IMR-90 (cell line): ENCODE data around the gene RXYLT1. TPM values are rescaled to one million over a fixed set of nuclear protein-coding genes. Genes with fewer than 3 reads are reported as not detected.
"Not testable (repeated sequence)": the region's sequence is repeated elsewhere in the genome, so short reads cannot be mapped to it uniquely, and the experiment has no call there.

Experiments used
- ATAC-seq: fragments of 200-7000 bp; cut with Tn5 transposase; 2 replicates; pipeline ENCODE4 v1.9.1; 2020; ENCODE audit warnings: low read depth, mild to moderate bottlenecking, moderate library complexity
- BruUV-seq: library from RNA; stranded (reverse); fragments of 400-500 nt; replicated peaks from 2 replicates; lab custom pipeline; 2021; lab: Mats Ljungman, UMichigan
- CTCF ChIA-PET: fragments of 300-600 bp; formaldehyde crosslinking; extraction: SDS; loops from one replicate; lab custom pipeline; 2021; ENCODE audit warnings: antibody characterized with exemption; lab: Yijun Ruan, JAX
- POLR2A ChIA-PET: fragments of 300-600 bp; sonication (Branson Sonifier 250); formaldehyde crosslinking; loops from one replicate; lab custom pipeline; 2022; ENCODE audit warnings: antibody characterized with exemption; ENCODE audit not compliant: unreplicated experiment; lab: Charles Lee
- DNase-seq: peaks from one replicate; pipeline ENCODE4 v3.0.0; 2013
- H2AFZ ChIP-seq: replicated peaks from 2 replicates; pipeline ENCODE3; 2013; ENCODE audit warnings: low read length, mild to moderate bottlenecking; ENCODE audit not compliant: poor library complexity
- H2AK5ac ChIP-seq: 2 replicates; pipeline ENCODE4 v1.6.1; 2013; ENCODE audit warnings: low read depth, low read length, inconsistent platforms
- H2AK9ac ChIP-seq: replicated peaks from 2 replicates; pipeline ENCODE3; 2013; ENCODE audit warnings: mild to moderate bottlenecking, low read depth, low read length, moderate library complexity; ENCODE audit not compliant: poor library complexity
- H2BK120ac ChIP-seq: 2 replicates; pipeline ENCODE4 v1.6.1; 2013; ENCODE audit warnings: low read depth, low read length, inconsistent platforms
- H2BK15ac ChIP-seq: 3 replicates; pipeline ENCODE4 v1.6.1; 2013; ENCODE audit warnings: low read depth, low read length, inconsistent platforms
- H2BK20ac ChIP-seq: 2 replicates; pipeline ENCODE4 v1.6.1; 2013; ENCODE audit warnings: low read depth, mild to moderate bottlenecking, inconsistent platforms, low read length, moderate library complexity
- H2BK5ac ChIP-seq: 2 replicates; pipeline ENCODE4 v1.6.1; 2013; ENCODE audit warnings: mild to moderate bottlenecking, low read depth, low read length, inconsistent platforms; ENCODE audit not compliant: poor library complexity, severe bottlenecking
- H3K14ac ChIP-seq: replicated peaks from 2 replicates; pipeline ENCODE4 v1.6.1; 2013; ENCODE audit warnings: low read depth, low read length, inconsistent platforms
- H3K18ac ChIP-seq: 2 replicates; pipeline ENCODE4 v1.6.1; 2013; ENCODE audit warnings: low read depth, low read length, control low read depth
- H3K23ac ChIP-seq: 2 replicates; pipeline ENCODE4 v1.6.1; 2013; ENCODE audit warnings: low read depth, low read length, inconsistent platforms
- H3K27ac ChIP-seq: 2 replicates; pipeline ENCODE4 v1.5.1; 2013; ENCODE audit warnings: mild to moderate bottlenecking, control low read depth, low read length; ENCODE audit not compliant: insufficient read depth
- H3K27me3 ChIP-seq: 2 replicates; pipeline ENCODE4 v1.6.1; 2013; ENCODE audit warnings: low read length; ENCODE audit not compliant: control insufficient read depth, insufficient read depth
- H3K36me3 ChIP-seq: 2 replicates; pipeline ENCODE4 v1.6.1; 2013; ENCODE audit warnings: low read length, mixed read lengths; ENCODE audit not compliant: control insufficient read depth, insufficient read depth
- H3K4ac ChIP-seq: 2 replicates; pipeline ENCODE4 v1.6.1; 2013; ENCODE audit warnings: low read depth, low read length, inconsistent platforms
- H3K4me1 ChIP-seq: 2 replicates; pipeline ENCODE4 v1.6.1; 2013; ENCODE audit warnings: low read length, mixed read lengths; ENCODE audit not compliant: control insufficient read depth, insufficient read depth
- H3K4me2 ChIP-seq: 2 replicates; pipeline ENCODE4 v1.6.1; 2013; ENCODE audit warnings: low read depth, mild to moderate bottlenecking, control low read depth, low read length, moderate library complexity
- H3K4me3 ChIP-seq: 2 replicates; pipeline ENCODE4 v1.5.1; 2013; ENCODE audit warnings: low read depth, mild to moderate bottlenecking, control low read depth, low read length, moderate library complexity; ENCODE audit not compliant: insufficient read depth
- H3K56ac ChIP-seq: 2 replicates; pipeline ENCODE4 v1.6.1; 2013; ENCODE audit warnings: low read length, inconsistent platforms; ENCODE audit not compliant: insufficient read depth; ENCODE audit errors: extremely low read depth
- H3K79me1 ChIP-seq, 2 experiments: 2 replicates each; pipeline ENCODE4 v1.6.1; 2013; ENCODE audit warnings: low read length in 2 of 2, inconsistent platforms in 1 of 2, low read depth in 1 of 2
- H3K9ac ChIP-seq: 2 replicates; pipeline ENCODE4 v1.6.1; 2013; ENCODE audit warnings: low read depth, low read length, control low read depth
- H3K9me1 ChIP-seq: 2 replicates; pipeline ENCODE4 v1.6.1; 2013; ENCODE audit warnings: low read length, inconsistent platforms; ENCODE audit not compliant: insufficient read depth
- H3K9me3 ChIP-seq: 2 replicates; pipeline ENCODE4 v1.6.1; 2013; ENCODE audit warnings: low read length; ENCODE audit not compliant: control insufficient read depth, insufficient read depth
- H4K20me1 ChIP-seq: 2 replicates; pipeline ENCODE4 v1.6.1; 2013; ENCODE audit warnings: low read length, inconsistent platforms; ENCODE audit not compliant: insufficient read depth
- H4K5ac ChIP-seq: 2 replicates; pipeline ENCODE4 v1.6.1; 2013; ENCODE audit warnings: mild to moderate bottlenecking, low read depth, low read length, control low read depth
- H4K8ac ChIP-seq, 2 experiments: 2 replicates each; pipeline ENCODE4 v1.6.1; 2013; ENCODE audit warnings: low read depth in 2 of 2, low read length in 2 of 2, control low read depth in 1 of 2, inconsistent platforms in 1 of 2
- H4K91ac ChIP-seq: 2 replicates; pipeline ENCODE4 v1.6.1; 2013; ENCODE audit warnings: low read depth, low read length, inconsistent platforms; ENCODE audit not compliant: insufficient read depth
- dilution Hi-C: fragments of 300-500 bp; cut with HindIII; formaldehyde crosslinking; loops from one replicate; pipeline ENCODE4 v1.14.3; 2018; ENCODE audit warnings: low sequenced_read_pairs; ENCODE audit not compliant: unreplicated experiment
- in situ Hi-C: fragments of 300-500 bp; cut with MboI; formaldehyde crosslinking; loops from 3 replicates; pipeline ENCODE4 v1.14.3; 2019; ENCODE audit warnings: low sequenced_read_pairs, inconsistent platforms, mixed read lengths
- intact Hi-C: fragments of 100-400 bp; cut with micrococcal nuclease; formaldehyde crosslinking; loops from 2 replicates; pipeline ENCODE4 v1.10.0; 2022
- polyA plus RNA-seq, 3 experiments: library from polyadenylated mRNA; depleted of rRNA; stranded (reverse); fragments of >200 nt; gene quantifications; 2 replicates each; pipeline ENCODE4 v1.2.3, GENCODE V29; 2012; ENCODE audit warnings: low replicate concordance in 1 of 3
- total RNA-seq: library from RNA; depleted of rRNA; stranded (reverse); fragments of >200 nt; gene quantifications from 2 replicates; pipeline ENCODE4 v1.2.3, GENCODE V29; 2012

Gene RXYLT1
- total and polyA plus RNA-seq, 2 of the 4 experiments (the other 2 are of a cell fraction), result 9.0 to 9.5 TPM

DNA sequence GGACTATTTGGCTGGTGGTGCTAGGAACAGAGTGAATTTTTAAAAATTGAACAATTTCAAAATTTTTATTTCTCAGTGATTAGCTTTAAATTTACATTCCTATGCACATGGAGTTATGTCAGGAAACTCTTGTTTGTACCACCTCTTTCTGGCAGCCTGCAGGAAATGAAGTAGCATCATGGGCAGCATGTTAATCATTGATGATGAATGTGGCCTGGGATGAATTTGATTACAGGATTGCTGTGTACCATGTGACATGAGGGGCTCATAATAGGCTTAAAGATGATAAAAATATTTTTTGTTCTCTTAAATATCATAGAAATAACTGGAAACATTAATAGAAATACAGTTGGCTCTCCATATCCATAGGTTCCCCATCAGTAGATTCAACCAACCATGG lies 32.6 kb upstream of the RXYLT1 start:
- H3K4ac ChIP-seq, BruUV-seq, H3K56ac ChIP-seq, H4K5ac ChIP-seq, H3K23ac ChIP-seq, H3K4me3 ChIP-seq, intact Hi-C loops, H2AK9ac ChIP-seq, H4K8ac ChIP-seq, H3K79me1 ChIP-seq, H2AK5ac ChIP-seq, H4K91ac ChIP-seq, H2BK15ac ChIP-seq, H2BK5ac ChIP-seq, H3K9me3 ChIP-seq, H3K9me1 ChIP-seq, H3K18ac ChIP-seq, H2BK20ac ChIP-seq, H3K4me1 ChIP-seq, H3K36me3 ChIP-seq, CTCF ChIA-PET, in situ Hi-C loops, H2AFZ ChIP-seq, DNase-seq, dilution Hi-C loops, H3K9ac ChIP-seq, H3K27me3 ChIP-seq, H3K14ac ChIP-seq, H4K20me1 ChIP-seq, ATAC-seq, H3K4me2 ChIP-seq, H3K27ac ChIP-seq, H2BK120ac ChIP-seq, POLR2A ChIA-PET: not testable (repeated sequence)
